ENCODE results near the gene DERL3.

Gene DERL3

DNA sequence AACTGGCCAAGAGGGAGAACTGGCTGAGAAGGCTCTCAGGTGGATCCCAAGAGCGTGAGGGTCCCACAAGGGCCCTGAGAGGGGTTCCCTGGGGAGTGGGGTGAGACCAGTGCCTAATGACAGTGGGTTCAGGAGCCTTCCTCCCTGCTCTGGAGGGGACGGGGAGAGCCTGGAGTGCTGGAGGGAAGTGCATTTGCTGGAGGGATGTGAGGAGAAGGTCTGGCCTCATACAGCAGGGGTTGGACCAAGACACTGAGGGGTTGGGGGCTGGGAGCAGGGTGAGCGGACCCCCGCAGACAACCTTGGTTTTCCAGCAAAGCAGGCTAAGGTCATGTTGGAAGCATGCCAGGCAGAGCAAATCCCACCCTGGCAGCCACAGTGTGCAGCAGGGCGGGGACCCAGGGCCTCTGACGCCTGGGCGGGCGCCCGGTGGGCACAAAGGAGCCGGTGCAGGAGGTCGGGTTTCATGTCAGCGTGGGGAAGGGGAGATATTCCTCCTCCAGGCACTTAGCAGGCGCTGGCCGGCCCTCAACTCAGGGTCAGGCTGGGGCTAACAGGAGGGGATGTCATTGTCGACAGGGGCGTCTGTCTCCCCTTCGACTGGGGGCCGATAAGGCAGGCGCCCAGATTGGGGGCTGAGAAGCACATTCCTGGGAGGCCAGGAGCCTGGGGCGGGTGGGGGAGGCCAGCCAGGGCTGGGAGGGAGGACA is 3.1 kb upstream of the DERL3 start:
- Histone ChIP-seq H3K9ac (peak overlapping the region; percentile 34; the same call in 1 of the 2 replicates), H4K20me1 (ENCODE audit: insufficient read depth) (no peaks in the 10 kb centered on the region), H3K79me2 (ENCODE audit: insufficient read depth, low read depth) (peaks cover 15% of the 10 kb centered on the region), H3K4me1 (ENCODE audit: low read depth, poor library complexity, severe bottlenecking) (peaks cover 76% of the 10 kb centered on the region), H3K4me2 (peak overlapping the region; percentile 99; the same call in 1 of the 2 replicates), H3K4me3 (IDR thresholded peaks at IDR 0.05; ENCODE audit: insufficient read depth, low read depth, low read length) (no peak overlapping the region), H3K27me3 (ENCODE audit: insufficient read depth, low read depth) (no peaks in the 10 kb centered on the region), H2AFZ (ENCODE audit: low read depth) (no peak overlapping the region), H3K36me3 (ENCODE audit: insufficient read depth) (no peaks in the 10 kb centered on the region), H3K27ac (peak overlapping the region; percentile 100; the same call in 1 of the 2 replicates)
- TF ChIP-seq, protein P1, sequence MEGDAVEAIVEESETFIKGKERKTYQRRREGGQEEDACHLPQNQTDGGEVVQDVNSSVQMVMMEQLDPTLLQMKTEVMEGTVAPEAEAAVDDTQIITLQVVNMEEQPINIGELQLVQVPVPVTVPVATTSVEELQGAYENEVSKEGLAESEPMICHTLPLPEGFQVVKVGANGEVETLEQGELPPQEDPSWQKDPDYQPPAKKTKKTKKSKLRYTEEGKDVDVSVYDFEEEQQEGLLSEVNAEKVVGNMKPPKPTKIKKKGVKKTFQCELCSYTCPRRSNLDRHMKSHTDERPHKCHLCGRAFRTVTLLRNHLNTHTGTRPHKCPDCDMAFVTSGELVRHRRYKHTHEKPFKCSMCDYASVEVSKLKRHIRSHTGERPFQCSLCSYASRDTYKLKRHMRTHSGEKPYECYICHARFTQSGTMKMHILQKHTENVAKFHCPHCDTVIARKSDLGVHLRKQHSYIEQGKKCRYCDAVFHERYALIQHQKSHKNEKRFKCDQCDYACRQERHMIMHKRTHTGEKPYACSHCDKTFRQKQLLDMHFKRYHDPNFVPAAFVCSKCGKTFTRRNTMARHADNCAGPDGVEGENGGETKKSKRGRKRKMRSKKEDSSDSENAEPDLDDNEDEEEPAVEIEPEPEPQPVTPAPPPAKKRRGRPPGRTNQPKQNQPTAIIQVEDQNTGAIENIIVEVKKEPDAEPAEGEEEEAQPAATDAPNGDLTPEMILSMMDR (conservative IDR thresholded peaks at IDR 0.05; ENCODE audit: low read depth, low read length): no peak

- Histone ChIP-seq H3K27me3 (ENCODE audit: insufficient read depth, low read depth) (no peaks in the 10 kb centered on the region), H3K9ac (no peak overlapping the region; the same call in 1 of the 2 replicates), H3K36me3 (ENCODE audit: insufficient read depth) (no peaks in the 10 kb centered on the region), H3K27ac (peak overlapping the region; percentile 100; the same call in 1 of the 2 replicates), H3K4me1 (ENCODE audit: low read depth, poor library complexity, severe bottlenecking) (peaks cover 75% of the 10 kb centered on the region), H3K4me2 (peak overlapping the region; percentile 23; the same call in 1 of the 2 replicates), H3K4me3 (IDR thresholded peaks at IDR 0.05; ENCODE audit: insufficient read depth, low read depth, low read length) (no peak overlapping the region), H4K20me1 (ENCODE audit: insufficient read depth) (no peaks in the 10 kb centered on the region), H2AFZ (ENCODE audit: low read depth) (no peak overlapping the region), H3K79me2 (ENCODE audit: insufficient read depth, low read depth) (peaks cover 21% of the 10 kb centered on the region)
- TF ChIP-seq, protein P1 (conservative IDR thresholded peaks at IDR 0.05; ENCODE audit: low read depth, low read length): no peak
Measured at GRCh38 chr22:23841292-23841691, 2.5 kb upstream of the DERL3 start.

DNA sequence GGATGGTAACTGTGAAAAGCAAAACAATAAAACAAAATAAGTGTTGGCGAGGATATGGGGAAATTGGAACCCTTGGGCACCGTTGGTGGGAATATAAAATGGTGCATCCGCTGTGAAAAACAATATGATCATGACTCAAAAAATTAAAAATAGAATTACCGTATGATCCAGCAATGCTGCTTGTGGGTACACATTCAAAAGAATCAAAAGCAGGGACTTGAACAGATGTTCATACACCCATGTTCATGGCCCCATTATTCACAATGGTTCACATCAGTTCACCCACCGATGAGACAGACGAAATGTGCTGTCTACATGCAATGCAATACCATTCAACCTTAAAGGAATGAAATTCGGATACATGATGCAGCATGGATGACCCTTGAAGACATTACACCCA is 1.2 kb upstream of the DERL3 start:
- H3K79me2 ChIP-seq (ENCODE audit: insufficient read depth, low read depth): peaks cover 29% of the 10 kb centered on the region
- H3K4me2 ChIP-seq: peak overlapping the region; percentile 56
- TF ChIP-seq, protein P1 (conservative IDR thresholded peaks at IDR 0.05; ENCODE audit: low read depth, low read length): no peak
- H3K27me3 ChIP-seq (ENCODE audit: insufficient read depth, low read depth): no peaks in the 10 kb centered on the region
- H3K27ac ChIP-seq: peak overlapping the region; percentile 50; the same call in 1 of the 2 replicates
- no peak overlapping the region for H2AFZ ChIP-seq (ENCODE audit: low read depth)
- H3K4me3 ChIP-seq (IDR thresholded peaks at IDR 0.05; ENCODE audit: insufficient read depth, low read depth, low read length): no peak overlapping the region
- peaks cover 75% of the 10 kb centered on the region for H3K4me1 ChIP-seq (ENCODE audit: low read depth, poor library complexity, severe bottlenecking)
- H4K20me1 ChIP-seq (ENCODE audit: insufficient read depth): no peaks in the 10 kb centered on the region
- H3K36me3 ChIP-seq (ENCODE audit: insufficient read depth): no peaks in the 10 kb centered on the region
- H3K9ac ChIP-seq: peak overlapping the region; percentile 59; the same call in 1 of the 2 replicates

DNA sequence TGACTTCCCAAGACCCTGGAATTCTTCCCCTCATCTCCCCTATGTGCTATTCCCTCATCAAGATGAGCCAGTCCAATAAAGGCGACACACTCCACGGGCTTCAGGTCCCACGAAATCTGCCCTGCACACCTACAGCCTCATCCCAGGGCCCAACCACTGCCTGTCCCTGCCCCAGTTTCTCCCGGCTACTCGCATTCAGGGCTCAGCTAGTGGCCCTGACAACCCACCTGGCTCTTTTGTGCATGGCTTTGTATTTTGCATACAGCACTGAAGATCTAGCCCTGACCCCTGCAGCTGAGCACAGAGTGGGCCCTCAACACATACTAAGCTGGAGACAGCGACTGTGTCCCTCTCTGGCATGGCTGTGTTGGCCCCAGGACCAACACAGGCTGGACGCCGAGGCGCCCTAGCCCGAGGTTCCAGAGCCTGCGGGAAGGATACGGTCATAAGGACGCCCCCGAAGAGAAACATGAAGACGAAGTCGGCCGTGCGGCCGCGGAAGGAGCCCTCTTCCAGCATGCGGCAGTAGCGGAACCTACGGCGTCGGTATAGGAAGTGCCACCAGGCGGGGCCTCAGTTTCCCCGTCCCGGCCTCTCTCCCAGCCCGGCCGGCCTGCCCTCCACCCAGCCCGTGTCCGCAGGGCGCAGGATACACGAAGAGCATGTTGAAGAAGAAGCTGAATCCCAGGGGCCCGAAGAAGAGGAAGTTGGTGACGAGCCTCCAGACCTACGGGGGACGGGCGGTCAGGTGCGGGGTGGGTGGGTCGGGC is 710 bp downstream of the DERL3 start:
- Histone ChIP-seq H3K79me2 (ENCODE audit: insufficient read depth, low read depth) (peaks cover 29% of the 10 kb centered on the region), H3K27ac (peak overlapping the region; percentile 73), H2AFZ (ENCODE audit: low read depth) (no peak overlapping the region), H4K20me1 (ENCODE audit: insufficient read depth) (no peaks in the 10 kb centered on the region), H3K4me2 (peak overlapping the region; percentile 76), H3K9ac (peak overlapping the region; percentile 85), H3K27me3 (ENCODE audit: insufficient read depth, low read depth) (no peaks in the 10 kb centered on the region), H3K4me1 (ENCODE audit: low read depth, poor library complexity, severe bottlenecking) (peaks cover 59% of the 10 kb centered on the region), H3K4me3 (IDR thresholded peaks at IDR 0.05; ENCODE audit: insufficient read depth, low read depth, low read length) (no peak overlapping the region), H3K36me3 (ENCODE audit: insufficient read depth) (no peaks in the 10 kb centered on the region)
- TF ChIP-seq, protein P1 (conservative IDR thresholded peaks at IDR 0.05; ENCODE audit: low read depth, low read length): no peak

Data from KMS-11 (cell line).